HL-60 (cell line): ENCODE data around the gene SV2C.

Experiments used
- DNase-seq, 2 experiments: peaks; one replicate each; pipeline ENCODE4 v3.0.0-alpha.2; 2010 to 2020; ENCODE audit warnings: low read depth in 1 of 2, low spot score in 1 of 2
- H3K27ac ChIP-seq: fragments of 250-450 bp; sonication (Bioruptor Pico); replicated peaks from 2 replicates; pipeline ENCODE4 v1.5.1; 2020; ENCODE audit warnings: mild to moderate bottlenecking, moderate library complexity
- H3K27me3 ChIP-seq: fragments of 250-450 bp; sonication (Bioruptor Pico); 2 replicates; pipeline ENCODE4 v1.5.1; 2021; ENCODE audit warnings: mild to moderate bottlenecking, moderate library complexity; ENCODE audit not compliant: insufficient read depth, poor library complexity, severe bottlenecking
- H3K4me3 ChIP-seq: replicated peaks from 2 replicates; pipeline ENCODE4 v1.5.1; 2011; ENCODE audit warnings: mild to moderate bottlenecking, control low read depth, low read length; ENCODE audit not compliant: insufficient read depth
- GABPA ChIP-seq: IDR thresholded peaks from 2 replicates; pipeline ENCODE4 v1.6.1; 2012; ENCODE audit warnings: low read depth
- POLR2AphosphoS5 ChIP-seq: IDR thresholded peaks from 2 replicates; pipeline ENCODE4 v1.6.1; 2012; ENCODE audit warnings: low read depth
- SPI1 ChIP-seq: IDR thresholded peaks from 2 replicates; pipeline ENCODE4 v1.6.1; 2012; ENCODE audit warnings: low read depth, mild to moderate bottlenecking, borderline replicate concordance
- TF ChIP-seq, protein P1 (sequence below): IDR thresholded peaks from one replicate; pipeline ENCODE4 v1.5.1; 2011; ENCODE audit warnings: low read length, control low read depth, inconsistent platforms; ENCODE audit not compliant: insufficient read depth
- TF ChIP-seq, protein P2 (sequence below): IDR thresholded peaks from 2 replicates; pipeline ENCODE4 v1.6.1; 2012; ENCODE audit warnings: low read depth; ENCODE audit not compliant: insufficient replicate concordance

The SV2C gene

DNA sequence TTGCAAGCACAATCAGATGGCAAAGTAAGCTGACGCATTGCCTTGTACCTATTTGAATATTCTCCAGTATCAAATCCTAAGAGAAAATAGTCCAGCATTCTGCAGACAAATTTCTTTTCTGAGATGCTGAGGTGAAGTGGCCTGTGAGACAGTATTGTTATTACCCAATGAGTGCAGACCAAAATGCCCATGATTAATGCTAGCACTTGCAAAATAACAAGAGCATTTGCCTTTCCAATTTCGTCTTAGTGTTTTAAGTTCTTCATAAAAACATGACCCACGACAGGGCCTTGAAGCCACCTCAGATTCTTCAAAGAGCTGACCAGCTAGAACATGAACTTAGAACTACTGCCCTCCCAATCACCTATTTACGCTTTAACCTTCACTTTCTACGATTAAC, 317.3 kb downstream of the SV2C start:
- TF ChIP-seq, protein P1, sequence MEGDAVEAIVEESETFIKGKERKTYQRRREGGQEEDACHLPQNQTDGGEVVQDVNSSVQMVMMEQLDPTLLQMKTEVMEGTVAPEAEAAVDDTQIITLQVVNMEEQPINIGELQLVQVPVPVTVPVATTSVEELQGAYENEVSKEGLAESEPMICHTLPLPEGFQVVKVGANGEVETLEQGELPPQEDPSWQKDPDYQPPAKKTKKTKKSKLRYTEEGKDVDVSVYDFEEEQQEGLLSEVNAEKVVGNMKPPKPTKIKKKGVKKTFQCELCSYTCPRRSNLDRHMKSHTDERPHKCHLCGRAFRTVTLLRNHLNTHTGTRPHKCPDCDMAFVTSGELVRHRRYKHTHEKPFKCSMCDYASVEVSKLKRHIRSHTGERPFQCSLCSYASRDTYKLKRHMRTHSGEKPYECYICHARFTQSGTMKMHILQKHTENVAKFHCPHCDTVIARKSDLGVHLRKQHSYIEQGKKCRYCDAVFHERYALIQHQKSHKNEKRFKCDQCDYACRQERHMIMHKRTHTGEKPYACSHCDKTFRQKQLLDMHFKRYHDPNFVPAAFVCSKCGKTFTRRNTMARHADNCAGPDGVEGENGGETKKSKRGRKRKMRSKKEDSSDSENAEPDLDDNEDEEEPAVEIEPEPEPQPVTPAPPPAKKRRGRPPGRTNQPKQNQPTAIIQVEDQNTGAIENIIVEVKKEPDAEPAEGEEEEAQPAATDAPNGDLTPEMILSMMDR = no peak
- no peak for TF ChIP-seq SPI1
- TF ChIP-seq POLR2AphosphoS5 = no peak
- TF ChIP-seq, protein P2, sequence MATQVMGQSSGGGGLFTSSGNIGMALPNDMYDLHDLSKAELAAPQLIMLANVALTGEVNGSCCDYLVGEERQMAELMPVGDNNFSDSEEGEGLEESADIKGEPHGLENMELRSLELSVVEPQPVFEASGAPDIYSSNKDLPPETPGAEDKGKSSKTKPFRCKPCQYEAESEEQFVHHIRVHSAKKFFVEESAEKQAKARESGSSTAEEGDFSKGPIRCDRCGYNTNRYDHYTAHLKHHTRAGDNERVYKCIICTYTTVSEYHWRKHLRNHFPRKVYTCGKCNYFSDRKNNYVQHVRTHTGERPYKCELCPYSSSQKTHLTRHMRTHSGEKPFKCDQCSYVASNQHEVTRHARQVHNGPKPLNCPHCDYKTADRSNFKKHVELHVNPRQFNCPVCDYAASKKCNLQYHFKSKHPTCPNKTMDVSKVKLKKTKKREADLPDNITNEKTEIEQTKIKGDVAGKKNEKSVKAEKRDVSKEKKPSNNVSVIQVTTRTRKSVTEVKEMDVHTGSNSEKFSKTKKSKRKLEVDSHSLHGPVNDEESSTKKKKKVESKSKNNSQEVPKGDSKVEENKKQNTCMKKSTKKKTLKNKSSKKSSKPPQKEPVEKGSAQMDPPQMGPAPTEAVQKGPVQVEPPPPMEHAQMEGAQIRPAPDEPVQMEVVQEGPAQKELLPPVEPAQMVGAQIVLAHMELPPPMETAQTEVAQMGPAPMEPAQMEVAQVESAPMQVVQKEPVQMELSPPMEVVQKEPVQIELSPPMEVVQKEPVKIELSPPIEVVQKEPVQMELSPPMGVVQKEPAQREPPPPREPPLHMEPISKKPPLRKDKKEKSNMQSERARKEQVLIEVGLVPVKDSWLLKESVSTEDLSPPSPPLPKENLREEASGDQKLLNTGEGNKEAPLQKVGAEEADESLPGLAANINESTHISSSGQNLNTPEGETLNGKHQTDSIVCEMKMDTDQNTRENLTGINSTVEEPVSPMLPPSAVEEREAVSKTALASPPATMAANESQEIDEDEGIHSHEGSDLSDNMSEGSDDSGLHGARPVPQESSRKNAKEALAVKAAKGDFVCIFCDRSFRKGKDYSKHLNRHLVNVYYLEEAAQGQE = no peak
- TF ChIP-seq GABPA = no peak
- H3K27ac ChIP-seq = no peak overlapping the region
- no peak for DNase-seq
- no peak overlapping the region for H3K4me3 ChIP-seq
- no peaks in the 10 kb centered on the region for H3K27me3 ChIP-seq

DNA sequence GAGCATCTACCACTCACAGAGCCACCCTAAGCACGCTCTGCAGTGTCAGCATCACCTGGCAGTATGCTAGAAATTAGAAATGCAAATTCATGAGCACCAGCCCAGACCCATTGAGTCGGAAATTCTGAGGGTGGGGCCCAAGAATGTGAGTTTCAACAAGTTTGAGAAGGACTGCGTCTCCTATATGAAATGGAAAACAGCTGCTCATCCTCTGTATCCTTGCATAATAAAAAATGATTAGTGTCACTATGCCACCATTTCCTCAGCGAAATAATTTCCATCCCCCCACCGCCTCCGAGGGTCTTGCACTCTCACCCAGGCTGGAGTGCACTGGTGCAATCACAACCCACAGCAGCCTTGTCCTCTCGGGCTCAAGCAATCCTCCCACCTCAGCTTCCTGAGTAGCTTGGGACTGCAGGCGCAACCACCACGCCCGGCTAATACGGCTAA, 318.6 kb downstream of the SV2C start:
- peak in 1 of 2 experiments; percentile 43 for DNase-seq
- H3K4me3 ChIP-seq = peak overlapping the region; percentile 63
- TF ChIP-seq, protein P2 = no peak
- TF ChIP-seq POLR2AphosphoS5 (no peak), SPI1 (no peak), GABPA (no peak)
- TF ChIP-seq, protein P1 = no peak
- H3K27me3 ChIP-seq = no peaks in the 10 kb centered on the region
- H3K27ac ChIP-seq = peak overlapping the region; percentile 95

GRCh38 chr5:76402251-76402885, 319.2 kb downstream of the SV2C start:
- TF ChIP-seq POLR2AphosphoS5 = no peak; the same call in 1 of the 2 replicates
- TF ChIP-seq, protein P2 = no peak
- no peak for TF ChIP-seq GABPA
- no peak for TF ChIP-seq SPI1
- Histone ChIP-seq H3K27me3 (no peaks in the 10 kb centered on the region), H3K27ac (peak overlapping the region; percentile 95), H3K4me3 (peak overlapping the region; percentile 63)
- DNase-seq = peak in 1 of 2 experiments; percentile 86
